Testis (tissue), 2 donors: Measurements from ENCODE around the gene FGF12.
"Not testable (repeated sequence)": the region's sequence is repeated elsewhere in the genome, so short reads cannot be mapped to it uniquely, and the experiment has no call there.

ENCODE experiments used
- CTCF ChIP-seq, 3 experiments: fragments of 450-650 bp in 2 of 3; fragments of 200-600 bp in 1 of 3; sonication (generic) in 1 of 3; IDR thresholded peaks; one replicate each; pipeline ENCODE4 v1.5.1; 2016 to 2019; ENCODE audit warnings: antibody characterized with exemption in 3 of 3, mild to moderate bottlenecking in 2 of 3, moderate library complexity in 1 of 3
- POLR2A ChIP-seq: fragments of 450-650 bp; IDR thresholded peaks from one replicate; pipeline ENCODE4 v1.6.1; 2017; ENCODE audit warnings: antibody characterized with exemption, mild to moderate bottlenecking, moderate library complexity

DNA sequence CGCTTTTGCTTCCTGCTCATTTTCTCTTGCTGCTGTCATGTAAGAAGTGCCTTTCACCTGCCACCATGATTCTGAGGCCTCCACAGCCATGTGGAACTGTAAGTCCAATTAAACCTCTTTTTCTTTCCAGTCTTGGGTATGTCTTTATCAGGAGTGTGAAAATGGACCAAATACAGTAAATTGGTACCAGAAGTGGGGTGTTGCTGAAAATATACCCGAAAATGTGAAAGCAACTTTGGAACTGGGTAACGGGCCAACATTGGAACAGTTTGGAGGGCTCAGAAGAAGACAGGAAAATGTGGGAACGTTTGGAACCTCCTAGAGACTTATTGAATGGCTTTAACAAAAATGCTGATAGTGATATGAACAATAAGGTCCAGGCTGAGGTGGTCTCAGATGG lies 47.0 kb upstream of the FGF12 start:
- TF ChIP-seq POLR2A; CTCF (IDR thresholded peaks at IDR 0.05): not testable (repeated sequence)
